ENCODE results near the gene GATA5.

Gene GATA5

GRCh38 chr20:62486484-62486883 is 10.7 kb upstream of the GATA5 start:
- DNase-seq = no peak

DNA sequence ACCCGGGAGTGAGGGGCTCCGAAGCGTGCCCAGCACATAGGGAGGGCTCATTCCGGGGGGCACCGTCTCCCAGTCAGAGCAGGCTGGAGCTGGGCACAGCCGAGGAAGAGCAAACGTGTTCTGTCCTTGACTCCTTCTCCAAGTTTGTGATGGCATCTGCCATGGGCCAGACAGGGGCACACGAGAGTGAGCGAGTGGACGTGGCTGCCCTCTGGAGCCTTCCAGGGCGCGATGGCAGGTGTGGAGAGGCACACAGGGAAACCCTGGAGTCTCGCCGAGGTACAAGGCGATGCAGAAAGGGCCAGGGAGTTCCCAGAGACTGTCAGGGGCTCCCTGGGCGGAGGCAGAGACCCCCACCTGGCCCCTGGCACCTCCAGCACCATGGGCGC is 9.9 kb upstream of the GATA5 start:
- no peak for DNase-seq

GRCh38 chr20:62485062-62485700 is 9.4 kb upstream of the GATA5 start:
- no peak for DNase-seq

- DNase-seq = no peak
Observed at GRCh38 chr20:62484478-62484877, 8.7 kb upstream of the GATA5 start.

GRCh38 chr20:62483613-62484458 is 8.0 kb upstream of the GATA5 start:
- no peak for DNase-seq

GRCh38 chr20:62482974-62483373 is 7.2 kb upstream of the GATA5 start:
- no peak for DNase-seq

GRCh38 chr20:62482146-62482809 is 6.5 kb upstream of the GATA5 start:
- no peak for DNase-seq

GRCh38 chr20:62481425-62482145 is 5.8 kb upstream of the GATA5 start:
- DNase-seq = no peak

- no peak for DNase-seq
Observed at GRCh38 chr20:62480318-62480717, 4.5 kb upstream of the GATA5 start.

- DNase-seq = no peak
Observed at GRCh38 chr20:62479656-62480055, 3.9 kb upstream of the GATA5 start.

DNA sequence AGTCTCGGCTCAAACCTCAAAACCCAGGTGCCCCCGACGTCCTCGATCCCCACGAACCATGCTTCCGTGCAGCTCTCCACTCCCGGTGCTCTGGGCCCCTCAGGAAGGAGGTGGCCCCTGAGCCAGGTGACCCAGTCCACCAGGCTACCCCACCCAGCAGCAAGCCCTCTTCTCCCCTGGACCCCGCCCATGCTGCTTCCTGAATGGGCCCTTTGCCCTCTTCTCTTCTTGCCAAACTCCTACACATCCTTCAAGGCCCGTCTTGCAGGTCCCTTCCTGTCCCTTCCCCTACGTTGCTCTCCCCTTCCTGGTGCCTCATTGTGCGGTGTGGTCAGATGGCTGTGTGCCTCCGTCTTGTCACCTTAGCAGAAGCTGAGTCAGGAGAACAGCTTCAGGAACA is 3.4 kb upstream of the GATA5 start:
- no peak for DNase-seq

DNA sequence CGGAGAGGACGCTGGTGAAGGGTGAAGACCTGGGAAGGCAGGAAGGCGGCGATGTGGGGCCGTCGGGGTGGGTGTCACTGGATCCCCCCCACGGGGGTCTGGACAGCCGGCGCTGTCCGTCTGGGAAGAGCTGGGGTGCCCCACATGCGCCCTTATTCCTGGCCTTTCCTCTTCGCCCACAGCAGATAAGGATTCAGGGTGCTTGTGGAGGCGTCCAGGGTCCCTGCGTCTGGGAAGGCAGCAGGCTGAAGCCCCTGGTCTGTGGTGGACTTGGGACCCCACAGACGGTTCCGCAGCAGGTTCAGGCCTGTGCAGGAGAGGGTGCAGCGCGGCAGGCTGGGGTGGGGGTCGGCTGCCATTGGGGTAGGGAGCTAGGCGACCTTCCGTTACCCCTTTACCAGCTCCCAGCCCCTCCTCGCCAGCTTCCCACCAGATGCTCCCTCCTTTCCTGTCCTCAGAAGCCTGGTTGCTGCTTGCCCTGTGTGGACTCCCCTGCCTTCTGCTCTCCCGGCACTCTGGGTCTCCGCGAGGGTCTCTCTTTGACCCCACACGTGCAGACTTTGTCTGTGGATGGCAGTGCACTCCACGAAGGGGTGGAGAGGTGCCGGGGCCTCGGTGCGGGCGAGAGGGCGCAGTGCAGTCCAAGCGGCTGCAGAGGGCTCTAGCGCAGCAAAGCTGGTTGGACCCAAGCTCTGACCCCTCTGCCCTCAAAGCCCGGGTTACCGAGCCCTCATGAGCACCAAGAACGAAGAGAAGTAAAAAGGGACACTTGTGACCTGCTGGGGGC is 2.1 kb upstream of the GATA5 start:
- no peak for DNase-seq

DNA sequence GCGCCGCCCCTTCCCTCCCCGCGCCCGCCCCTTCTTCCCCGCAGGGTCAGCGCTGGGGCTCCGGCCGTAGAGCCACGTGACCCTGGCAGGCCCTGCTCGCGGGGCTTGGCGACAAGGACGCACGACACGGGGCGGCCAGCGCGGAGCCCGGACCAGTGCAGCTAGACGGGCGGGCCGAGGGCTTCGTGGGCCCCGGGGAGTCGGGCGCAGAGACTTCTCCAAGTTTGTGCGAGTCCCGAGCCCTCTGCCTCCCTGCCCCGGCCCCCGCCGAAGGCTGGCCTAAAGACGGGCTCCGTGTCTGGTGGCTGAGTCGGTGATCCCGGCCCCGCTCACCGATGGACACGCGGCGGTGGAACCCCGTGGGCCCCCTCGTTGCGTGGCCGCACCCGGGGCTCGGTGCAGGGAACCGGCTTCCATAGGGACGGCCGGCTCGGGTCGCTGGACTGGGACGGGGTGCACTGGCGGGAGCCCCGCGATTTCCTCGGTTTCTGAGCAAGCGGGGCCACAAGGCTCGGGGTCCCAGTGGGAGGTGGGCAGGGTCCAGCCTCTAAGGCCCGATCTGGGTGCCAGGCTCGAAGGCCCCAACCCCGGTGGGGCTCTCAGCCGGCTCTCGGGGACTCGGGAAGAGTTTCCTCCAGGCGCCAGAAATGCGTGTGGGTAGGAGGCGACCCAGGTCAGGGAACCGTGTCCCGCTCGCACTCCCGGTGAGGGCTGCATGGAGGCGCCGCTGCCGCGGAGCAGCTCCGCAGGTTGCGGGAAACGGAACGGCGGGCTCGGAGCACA is 452 bp upstream of the GATA5 start:
- no peak for DNase-seq

GRCh38 chr20:62475027-62475771 is 596 bp downstream of the GATA5 start:
- DNase-seq = no peak

GRCh38 chr20:62474604-62475026 is 1.2 kb downstream of the GATA5 start:
- DNase-seq = no peak

DNA sequence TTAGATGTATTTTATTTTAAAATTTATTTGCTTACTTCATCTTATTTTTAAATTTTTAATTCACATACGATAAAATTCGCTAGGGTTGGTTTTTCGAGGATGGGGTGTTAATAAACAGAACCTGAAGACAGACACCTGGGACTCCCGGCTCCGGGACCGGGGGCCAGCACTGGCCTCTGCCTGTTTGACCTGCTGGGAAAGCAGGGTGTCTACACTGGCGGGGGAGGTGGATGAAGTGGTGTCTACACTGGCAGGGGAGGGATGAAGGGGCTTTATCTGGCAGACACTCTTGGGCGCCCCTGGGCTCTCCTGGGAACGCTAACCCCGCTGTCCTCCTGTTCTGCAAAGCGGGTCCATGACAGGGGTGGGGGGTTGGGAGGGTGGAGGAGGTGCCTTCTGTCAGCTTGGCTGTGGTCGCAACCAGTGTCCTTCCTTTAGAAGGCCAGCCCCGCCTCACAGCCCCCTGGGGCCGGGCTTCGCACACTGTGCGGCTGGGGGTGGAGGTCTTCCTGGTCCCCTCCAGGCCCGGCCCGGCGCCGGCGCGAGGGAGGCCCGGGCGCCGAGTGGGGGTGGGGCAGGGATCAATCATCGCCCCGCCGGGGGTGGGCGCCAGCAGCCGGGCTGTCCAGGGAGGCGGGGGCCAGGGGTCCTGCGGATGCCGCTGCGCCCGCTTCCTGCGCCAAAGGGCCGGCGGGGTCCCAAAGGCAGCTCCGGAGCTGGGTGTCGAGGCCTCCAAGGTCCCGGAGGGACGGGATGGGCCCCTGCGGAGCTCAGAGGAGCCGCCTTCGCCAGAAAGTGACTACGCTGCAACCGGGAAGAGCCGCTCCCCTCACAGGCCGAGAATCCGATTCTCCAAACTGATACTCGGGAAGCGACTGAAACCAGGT is 1.8 kb downstream of the GATA5 start:
- no peak for DNase-seq

GRCh38 chr20:62472941-62473585 is 2.7 kb downstream of the GATA5 start:
- DNase-seq = no peak

DNA sequence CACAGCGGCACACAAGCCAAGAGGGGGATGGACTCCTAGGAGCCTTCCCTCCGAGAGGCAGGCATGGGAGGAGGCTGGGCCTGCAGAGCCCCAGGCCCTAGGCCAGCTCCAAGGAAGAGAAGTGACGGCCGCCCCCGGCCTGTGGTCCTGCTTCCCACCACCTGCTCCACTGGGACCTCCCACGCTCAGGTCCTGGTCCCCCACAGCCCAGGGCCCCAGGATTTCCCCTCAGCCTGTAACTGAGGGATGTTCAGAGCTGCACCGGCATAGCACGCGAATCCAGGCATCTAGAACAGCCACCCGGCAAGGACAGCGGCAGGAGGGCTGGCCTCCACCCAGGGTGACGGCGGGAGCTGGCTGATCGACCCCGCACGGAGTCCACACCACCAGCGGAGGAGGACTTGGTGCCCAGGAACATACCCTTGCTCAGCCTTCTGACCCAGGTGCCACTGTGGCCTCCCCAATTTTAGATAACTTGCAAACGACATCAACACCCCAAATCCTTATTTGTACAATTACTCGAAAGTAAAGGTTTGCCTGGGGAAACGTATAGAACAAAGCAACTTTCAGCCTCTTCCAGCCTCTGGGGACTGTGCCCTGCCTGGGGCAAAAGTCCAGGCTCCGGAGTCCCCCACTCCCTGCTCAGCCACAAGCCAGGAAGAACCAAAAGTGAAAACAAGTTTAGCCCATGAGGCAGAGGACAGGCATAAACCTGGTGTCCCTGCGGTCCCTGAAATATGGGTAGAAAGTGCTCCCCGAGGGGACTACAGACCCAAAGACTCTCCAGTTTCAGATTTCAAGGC is 3.5 kb downstream of the GATA5 start:
- DNase-seq = no peak
